K562 (cell line): Measurements from ENCODE around the gene CEACAM18. TPM values are rescaled to one million over a fixed set of nuclear protein-coding genes. Genes with fewer than 3 reads are reported as not detected.

Experiments used
- ARHGAP35 ChIP-seq: fragments of 450-650 bp; IDR thresholded peaks from 2 replicates; pipeline ENCODE4 v1.6.1; 2018; ENCODE audit not compliant: partially characterized antibody
- CHAMP1 ChIP-seq: fragments of 450-650 bp; IDR thresholded peaks from 2 replicates; pipeline ENCODE4 v1.6.1; 2016; ENCODE audit warnings: mild to moderate bottlenecking
- FOS ChIP-seq: IDR thresholded peaks from 3 replicates; pipeline ENCODE4 v1.6.1; 2011; ENCODE audit not compliant: insufficient read length; ENCODE audit errors: extremely low read depth
- FOXP4 ChIP-seq: sonication (generic); formaldehyde crosslinking; IDR thresholded peaks from 2 replicates; pipeline ENCODE4 v1.8.0; 2022; ENCODE audit warnings: mild to moderate bottlenecking, missing genetic modification reagents, borderline replicate concordance
- NFXL1 ChIP-seq: fragments of 450-650 bp; formaldehyde crosslinking; IDR thresholded peaks from 2 replicates; pipeline ENCODE4 v1.4.0; 2021; ENCODE audit warnings: mild to moderate bottlenecking
- POLR2A ChIP-seq: fragments of 450-650 bp; conservative IDR thresholded peaks from 2 replicates; pipeline ENCODE4 v1.6.1; 2016
- SMARCC2 ChIP-seq: fragments of 450-650 bp; IDR thresholded peaks from 2 replicates; pipeline ENCODE4 v1.6.1; 2017; ENCODE audit warnings: antibody characterized with exemption, moderate library complexity, mild to moderate bottlenecking, low read depth
- ZBTB40 ChIP-seq, 2 experiments: fragments of 450-650 bp in 1 of 2; sonication (generic) in 1 of 2; formaldehyde crosslinking in 1 of 2; IDR thresholded peaks; 2 replicates each; pipeline versions ENCODE4 v1.7.1 to v1.9.0; 2016 to 2022; ENCODE audit warnings: inconsistent platforms in 1 of 2, mild to moderate bottlenecking in 1 of 2, missing genetic modification reagents in 1 of 2
- ZNF175 ChIP-seq: fragments of 200-800 bp; sonication (Bioruptor generic); IDR thresholded peaks from 2 replicates; pipeline ENCODE4 v1.6.1; 2016; ENCODE audit warnings: low read depth, mild to moderate bottlenecking, missing genetic modification characterization, missing compliant biosample characterization
- ZNF274 ChIP-seq: IDR thresholded peaks from 2 replicates; pipeline ENCODE4 v1.6.1; 2011; ENCODE audit warnings: low read depth, mild to moderate bottlenecking, low read length, moderate library complexity, borderline replicate concordance
- polyA plus RNA-seq, 8 experiments: library from polyadenylated mRNA; depleted of rRNA in 4 of 8; stranded (reverse) in 5 of 8; unstranded in 3 of 8; fragments of >200 nt; fragmentation: Nextera tagmentation in 2 of 8; fragmentation: Illumina TruSeq in 1 of 8; extraction: Ambion mirVana in 2 of 8; extraction: Trizol in 1 of 8; gene quantifications; 2 replicates each; pipeline versions ENCODE4 v1.2.1 to v1.2.3, GENCODE V29; 2011 to 2014; ENCODE audit warnings: inconsistent platforms in 1 of 8, missing spikeins in 1 of 8
- total RNA-seq, 7 experiments: library from RNA; depleted of rRNA in 6 of 7; stranded (reverse); fragments of >200 nt in 6 of 7; fragmentation: Illumina TruSeq in 2 of 7; extraction: Trizol in 2 of 7; gene quantifications; 2 replicates each; pipeline versions ENCODE4 v1.2.1 to v1.2.3, GENCODE V29; 2011 to 2021; ENCODE audit warnings: low replicate concordance in 1 of 7

CEACAM18 gene
- total and polyA plus RNA-seq, 9 of the 15 experiments (the other 6 are each of a cell fraction or from before 2014, with no cell fraction given): 0.08 to 0.24 (median 0.15) TPM; not detected in 3

DNA sequence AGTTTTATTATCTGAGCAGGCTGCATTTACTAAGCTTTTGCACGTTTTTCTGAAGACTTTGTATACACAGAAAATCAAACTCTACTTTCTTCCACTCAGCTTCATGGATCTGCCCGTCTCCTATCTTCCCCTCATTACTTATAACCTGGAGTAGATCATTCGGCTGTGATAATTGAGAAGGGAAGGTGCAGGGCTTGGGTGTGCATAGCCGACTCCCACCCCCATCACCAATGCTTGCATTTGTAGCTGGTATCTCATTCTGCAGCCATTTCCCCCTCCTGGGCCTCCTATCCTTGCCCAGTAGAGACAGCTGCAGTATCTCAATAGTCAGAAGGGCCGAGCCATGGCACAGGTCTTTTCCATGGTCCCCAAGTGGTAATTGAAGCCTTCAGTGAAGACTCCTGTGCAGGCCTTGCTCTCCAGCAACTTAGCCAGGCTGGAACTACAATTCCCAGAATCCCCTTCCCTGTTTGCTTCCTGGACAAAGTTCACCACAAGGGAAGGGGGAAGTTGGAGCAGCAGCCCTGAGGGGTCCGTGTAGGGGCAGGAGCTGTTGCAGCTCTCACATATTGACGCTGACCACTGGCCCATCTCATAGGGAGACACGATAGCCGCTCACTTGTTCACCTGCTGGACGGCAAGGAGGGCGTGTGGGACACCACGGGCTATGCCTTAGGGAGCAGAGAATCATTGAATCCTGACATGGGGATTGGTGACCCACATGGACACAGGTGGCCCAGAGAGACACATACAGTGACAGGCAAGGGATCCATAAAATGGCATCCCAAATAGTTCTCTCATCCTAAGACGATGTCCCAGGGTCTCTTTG is 18.0 kb upstream of the CEACAM18 start (continued):
- TF ChIP-seq FOXP4 (CRISPR knock-in tag): no peak
- TF ChIP-seq ARHGAP35: no peak
- TF ChIP-seq ZBTB40 (IDR thresholded peaks at IDR 0.05): peak; percentile 98
- no peak for TF ChIP-seq ZBTB40 (CRISPR knock-in tag; IDR thresholded peaks at IDR 0.05)
- TF ChIP-seq ZNF274: no peak
- no peak for TF ChIP-seq CHAMP1
- no peak for TF ChIP-seq NFXL1
- TF ChIP-seq FOS: no peak
- no peak for TF ChIP-seq SMARCC2
- TF ChIP-seq ZNF175 (CRISPR knock-in tag): no peak
- peak; percentile 43; the same call in 1 of the 2 replicates for TF ChIP-seq POLR2A
